Esophagus muscularis mucosa (tissue), 4 donors: ENCODE measurements around the gene CRYGN. TPM values are rescaled to one million over a fixed set of nuclear protein-coding genes. Genes with fewer than 3 reads are reported as not detected.

Source experiments
- DNase-seq: peaks from one replicate; pipeline ENCODE4 v3.0.0-alpha.2; 2017; ENCODE audit errors: extremely low spot score
- H3K27ac ChIP-seq, 4 donors: fragments of 200-600 bp; sonication (generic); replicated peaks in 1 of 4; 1 replicate in 3 of 4; 2 replicates in 1 of 4; pipeline ENCODE4 v1.5.1; 2016 to 2019; ENCODE audit warnings: mild to moderate bottlenecking in 1 of 4
- H3K27me3 ChIP-seq, 4 donors: fragments of 200-600 bp; sonication (generic); one replicate each; pipeline versions ENCODE4 v1.5.1 to v1.6.0; 2016 to 2019
- H3K36me3 ChIP-seq, 4 donors: fragments of 200-600 bp; sonication (generic); one replicate each; pipeline ENCODE4 v1.5.1; 2016 to 2019
- H3K4me1 ChIP-seq, 4 donors: fragments of 200-600 bp; sonication (generic); one replicate each; pipeline ENCODE4 v1.5.1; 2016 to 2019
- H3K4me3 ChIP-seq, 4 donors: fragments of 200-600 bp; sonication (generic); 1 replicate in 2 of 4; 2 replicates in 2 of 4; pipeline ENCODE4 v1.5.1; 2016 to 2019; ENCODE audit warnings: mild to moderate bottlenecking in 4 of 4, moderate library complexity in 1 of 4
- H3K9me3 ChIP-seq, 4 donors: fragments of 200-600 bp; sonication (generic); 1 replicate in 3 of 4; 2 replicates in 1 of 4; pipeline ENCODE4 v1.5.1; 2016 to 2019
- CTCF ChIP-seq, 3 experiments: fragments of 200-600 bp in 2 of 3; fragments of 450-650 bp in 1 of 3; sonication (generic) in 2 of 3; IDR thresholded peaks; one replicate each; pipeline ENCODE4 v1.5.1; 2017 to 2019; ENCODE audit warnings: antibody characterized with exemption in 3 of 3, mild to moderate bottlenecking in 2 of 3, moderate library complexity in 1 of 3
- EP300 ChIP-seq: sonication (generic); formaldehyde crosslinking; IDR thresholded peaks from one replicate; pipeline ENCODE4 v1.6.1; 2017; ENCODE audit warnings: antibody characterized with exemption
- POLR2A ChIP-seq: fragments of 450-650 bp; IDR thresholded peaks from one replicate; pipeline ENCODE4 v1.6.1; 2017; ENCODE audit warnings: antibody characterized with exemption, moderate library complexity, mild to moderate bottlenecking, low read depth
- POLR2AphosphoS5 ChIP-seq, 2 donors: sonication (generic); formaldehyde crosslinking; IDR thresholded peaks; one replicate each; pipeline ENCODE4 v1.6.1; 2017; ENCODE audit warnings: antibody characterized with exemption in 2 of 2
- WGBS: methylation state at CpG from one replicate; pipeline ENCODE4 v1.1.5; 2018; 5-methylcytosine and 5-hydroxymethylcytosine counted together
- intact Hi-C: fragments of 100-400 bp; cut with DNase I; formaldehyde crosslinking; loops from one replicate; pipeline ENCODE4 v1.15.1; 2023
- total RNA-seq, 4 donors: library from RNA; depleted of rRNA; stranded (reverse); fragments of >200 nt; gene quantifications; one replicate each; pipeline versions ENCODE4 v1.1.0 to v1.2.1, GENCODE V29; 2016

CRYGN gene
- total RNA-seq, 4 donors from 2014 or later: under 0.01 to 1.3 (median 0.25) TPM

GRCh38 chr7:151453326-151453791 lies 13.4 kb upstream of the CRYGN start:
- Histone ChIP-seq H3K27ac (no peak overlapping the region), H3K27me3 (no peaks in the 10 kb centered on the region), H3K4me3 (no peak overlapping the region), H3K4me1 (peaks cover 2 to 9% (median 6%) of the 10 kb centered on the region in 4 donors), H3K9me3 (no peaks in the 10 kb centered on the region), H3K36me3 (no peaks in the 10 kb centered on the region)
- TF ChIP-seq CTCF (IDR thresholded peaks at IDR 0.05) (no peak), POLR2AphosphoS5 (IDR thresholded peaks at IDR 0.05) (no peak), EP300 (no peak), POLR2A (no peak)
- DNase-seq: no peak
- WGBS: 83% methylated on average over 10 of the region's 13 CpGs
- intact Hi-C loops: no loop called here

GRCh38 chr7:151452680-151453325 lies 12.9 kb upstream of the CRYGN start:
- no peaks in the 10 kb centered on the region for H3K27me3 ChIP-seq
- TF ChIP-seq EP300: no peak
- no peak for TF ChIP-seq POLR2A
- TF ChIP-seq POLR2AphosphoS5 (IDR thresholded peaks at IDR 0.05): no peak
- TF ChIP-seq CTCF (IDR thresholded peaks at IDR 0.05): no peak
- H3K9me3 ChIP-seq: no peaks in the 10 kb centered on the region
- WGBS: 90% methylated on average over 11 of the region's 15 CpGs
- intact Hi-C loops: no loop called here
- no peak overlapping the region for H3K27ac ChIP-seq
- no peaks in the 10 kb centered on the region for H3K36me3 ChIP-seq
- no peak overlapping the region for H3K4me3 ChIP-seq
- peaks cover 8 to 12% (median 11%) of the 10 kb centered on the region in 4 donors for H3K4me1 ChIP-seq
- no peak for DNase-seq

GRCh38 chr7:151451626-151452571 lies 12.0 kb upstream of the CRYGN start:
- H3K4me1 ChIP-seq: peaks cover 11 to 14% (median 13%) of the 10 kb centered on the region in 4 donors
- no peaks in the 10 kb centered on the region for H3K36me3 ChIP-seq
- H3K27ac ChIP-seq: no peak overlapping the region
- no peak for TF ChIP-seq CTCF (IDR thresholded peaks at IDR 0.05)
- TF ChIP-seq EP300: no peak
- no peak for TF ChIP-seq POLR2A
- no peak for TF ChIP-seq POLR2AphosphoS5 (IDR thresholded peaks at IDR 0.05)
- no peaks in the 10 kb centered on the region for H3K27me3 ChIP-seq
- intact Hi-C loops: no loop called here
- WGBS: 94% methylated on average over 16 of the region's 23 CpGs
- H3K4me3 ChIP-seq: no peak overlapping the region
- DNase-seq: no peak
- H3K9me3 ChIP-seq: no peaks in the 10 kb centered on the region

GRCh38 chr7:151451156-151451555 lies 11.2 kb upstream of the CRYGN start:
- Histone ChIP-seq H3K4me3 (no peak overlapping the region), H3K9me3 (no peaks in the 10 kb centered on the region), H3K27me3 (no peaks in the 10 kb centered on the region), H3K4me1 (peaks cover 6 to 14% (median 12%) of the 10 kb centered on the region in 4 donors), H3K36me3 (no peaks in the 10 kb centered on the region), H3K27ac (no peak overlapping the region)
- DNase-seq: no peak
- intact Hi-C loops: no loop called here
- TF ChIP-seq CTCF (IDR thresholded peaks at IDR 0.05) (no peak), POLR2AphosphoS5 (IDR thresholded peaks at IDR 0.05) (no peak)
- WGBS: 91% methylated on average over 5 of the region's 5 CpGs
